ENCODE results near the gene CHN2.

Gene CHN2

DNA sequence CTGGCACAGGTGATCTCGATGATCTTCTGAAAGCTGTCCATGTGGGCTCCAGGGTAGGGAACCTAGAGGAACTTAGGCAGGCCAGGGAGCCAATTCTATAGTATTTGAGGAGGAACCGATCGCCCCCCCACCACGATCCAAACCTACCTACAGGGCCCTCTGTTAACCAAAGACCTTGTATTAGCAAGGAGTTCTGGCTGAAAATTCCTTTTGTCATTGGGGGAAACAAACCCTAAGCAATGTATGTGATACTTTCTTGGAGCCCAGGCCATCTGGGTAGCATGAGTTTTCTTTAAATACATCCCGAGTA lies 62.1 kb downstream of the CHN2 start:
- no peak for TF ChIP-seq FOXP2 (optimal IDR thresholded peaks at IDR 0.05; ENCODE audit: borderline replicate concordance, extremely low read depth, extremely low read length, insufficient read depth)
- TF ChIP-seq TAF1 (IDR thresholded peaks at IDR 0.05; ENCODE audit: borderline replicate concordance, insufficient read depth, low read length) = no peak
- TF ChIP-seq REST (IDR thresholded peaks at IDR 0.05; ENCODE audit: insufficient read depth in 1 of 2, low read depth in 2 of 2, low read length in 2 of 2) = no peak
- no peak for TF ChIP-seq SIN3A (IDR thresholded peaks at IDR 0.05; ENCODE audit: borderline replicate concordance, insufficient read depth, low read length)

DNA sequence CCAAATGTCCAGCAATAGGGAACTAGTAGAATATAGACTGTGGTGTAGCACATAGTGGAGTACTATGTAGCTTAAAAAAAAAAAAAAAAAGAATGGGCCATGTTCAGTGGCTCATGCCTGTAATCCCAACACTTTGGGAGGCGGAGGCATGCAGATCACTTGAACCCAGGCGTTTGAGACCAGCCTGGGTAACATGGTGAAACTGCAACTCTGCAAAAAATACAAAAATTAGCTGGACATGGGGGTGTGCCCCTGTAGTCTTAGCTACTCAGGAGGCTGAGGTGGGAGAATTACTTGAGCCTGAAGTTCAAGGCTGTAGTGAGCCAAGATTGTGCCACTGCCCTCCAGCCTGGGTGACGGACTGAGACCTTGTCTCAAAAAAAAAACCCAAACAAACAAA lies 64.4 kb downstream of the CHN2 start:
- no peak for TF ChIP-seq TAF1 (IDR thresholded peaks at IDR 0.05; ENCODE audit: borderline replicate concordance, insufficient read depth, low read length)
- no peak for TF ChIP-seq SIN3A (IDR thresholded peaks at IDR 0.05; ENCODE audit: borderline replicate concordance, insufficient read depth, low read length)
- TF ChIP-seq REST (IDR thresholded peaks at IDR 0.05; ENCODE audit: insufficient read depth in 1 of 2, low read depth in 2 of 2, low read length in 2 of 2) = no peak
- TF ChIP-seq POLR2AphosphoS5 (IDR thresholded peaks at IDR 0.05; ENCODE audit: low read depth, low read length) = no peak
- no peak for TF ChIP-seq FOXP2 (optimal IDR thresholded peaks at IDR 0.05; ENCODE audit: borderline replicate concordance, extremely low read depth, extremely low read length, insufficient read depth)

GRCh38 chr7:29262191-29262917 lies 67.8 kb downstream of the CHN2 start:
- TF ChIP-seq FOXP2 (optimal IDR thresholded peaks at IDR 0.05; ENCODE audit: borderline replicate concordance, extremely low read depth, extremely low read length, insufficient read depth) = no peak

DNA sequence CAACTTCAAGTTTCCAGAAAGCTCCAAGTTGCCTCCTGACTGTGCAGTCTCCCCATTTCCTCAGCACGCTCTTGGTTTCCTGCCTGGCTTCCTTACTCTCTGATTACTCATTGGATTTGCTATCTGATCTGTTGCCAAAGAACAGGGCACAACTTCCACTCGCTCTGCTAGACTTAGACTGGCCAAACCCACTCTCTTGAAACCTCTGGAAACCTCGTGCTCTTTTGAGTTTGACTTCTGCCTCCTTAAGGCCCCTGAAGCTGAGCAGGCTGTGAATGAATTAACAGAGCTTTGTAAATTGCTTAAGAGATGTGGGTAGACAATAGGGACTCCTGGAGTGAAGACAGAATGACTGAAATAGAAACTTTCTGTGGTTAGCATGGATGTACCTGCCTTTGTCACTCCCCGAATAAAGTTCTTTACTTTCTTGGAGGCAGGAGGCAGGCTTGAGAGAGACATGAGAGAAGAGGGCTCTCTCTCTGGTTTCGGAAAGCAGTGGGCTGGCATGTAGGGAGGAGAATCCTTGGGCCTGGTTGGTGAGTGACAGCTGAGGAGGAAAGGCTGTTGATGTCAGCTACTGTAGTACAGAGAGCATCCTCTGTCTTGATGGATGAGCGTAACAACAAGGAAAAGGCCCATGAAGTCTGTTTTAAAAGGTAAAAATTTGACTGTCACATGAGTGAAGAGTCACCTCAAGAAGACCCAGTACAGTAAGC lies 70.8 kb downstream of the CHN2 start:
- no peak for TF ChIP-seq REST (IDR thresholded peaks at IDR 0.05; ENCODE audit: insufficient read depth in 1 of 2, low read depth in 2 of 2, low read length in 2 of 2)
- TF ChIP-seq FOXP2 (optimal IDR thresholded peaks at IDR 0.05; ENCODE audit: borderline replicate concordance, extremely low read depth, extremely low read length, insufficient read depth) = no peak
- no peak for TF ChIP-seq POLR2AphosphoS5 (IDR thresholded peaks at IDR 0.05; ENCODE audit: low read depth, low read length)
- TF ChIP-seq SIN3A (IDR thresholded peaks at IDR 0.05; ENCODE audit: borderline replicate concordance, insufficient read depth, low read length) = no peak
- TF ChIP-seq TAF1 (IDR thresholded peaks at IDR 0.05; ENCODE audit: borderline replicate concordance, insufficient read depth, low read length) = no peak

- TF ChIP-seq SIN3A (IDR thresholded peaks at IDR 0.05; ENCODE audit: borderline replicate concordance, insufficient read depth, low read length) = no peak
- no peak for TF ChIP-seq REST (IDR thresholded peaks at IDR 0.05; ENCODE audit: insufficient read depth in 1 of 2, low read depth in 2 of 2, low read length in 2 of 2)
- TF ChIP-seq FOXP2 (optimal IDR thresholded peaks at IDR 0.05; ENCODE audit: borderline replicate concordance, extremely low read depth, extremely low read length, insufficient read depth) = no peak
- TF ChIP-seq POLR2AphosphoS5 (IDR thresholded peaks at IDR 0.05; ENCODE audit: low read depth, low read length) = no peak
- no peak for TF ChIP-seq TAF1 (IDR thresholded peaks at IDR 0.05; ENCODE audit: borderline replicate concordance, insufficient read depth, low read length)
Observed at GRCh38 chr7:29269935-29270334, 75.4 kb downstream of the CHN2 start.

All from PFSK-1 (cell line).